Mesenteric fat pad (tissue), 1 donor: ENCODE results near the gene UBTD1. TPM values are rescaled to one million over a fixed set of nuclear protein-coding genes. Genes with fewer than 3 reads are reported as not detected.

Experiments used
- DNase-seq: peaks from one replicate; pipeline ENCODE4 v3.0.0-alpha.2; 2020; ENCODE audit warnings: low spot score
- total RNA-seq: library from RNA; stranded (reverse); fragmentation: NEBNext Ultra II Directional; extraction: Animal tissue kit (Norgen Biotek cat#: 25700); gene quantifications from one replicate; pipeline ENCODE4 v1.2.1, GENCODE V29; 2021
- donor health status: DM: yes; HTN: yes; CAD: no.

UBTD1 gene
- total RNA-seq, 1 donor from 2014 or later, result 19.9 TPM

DNA sequence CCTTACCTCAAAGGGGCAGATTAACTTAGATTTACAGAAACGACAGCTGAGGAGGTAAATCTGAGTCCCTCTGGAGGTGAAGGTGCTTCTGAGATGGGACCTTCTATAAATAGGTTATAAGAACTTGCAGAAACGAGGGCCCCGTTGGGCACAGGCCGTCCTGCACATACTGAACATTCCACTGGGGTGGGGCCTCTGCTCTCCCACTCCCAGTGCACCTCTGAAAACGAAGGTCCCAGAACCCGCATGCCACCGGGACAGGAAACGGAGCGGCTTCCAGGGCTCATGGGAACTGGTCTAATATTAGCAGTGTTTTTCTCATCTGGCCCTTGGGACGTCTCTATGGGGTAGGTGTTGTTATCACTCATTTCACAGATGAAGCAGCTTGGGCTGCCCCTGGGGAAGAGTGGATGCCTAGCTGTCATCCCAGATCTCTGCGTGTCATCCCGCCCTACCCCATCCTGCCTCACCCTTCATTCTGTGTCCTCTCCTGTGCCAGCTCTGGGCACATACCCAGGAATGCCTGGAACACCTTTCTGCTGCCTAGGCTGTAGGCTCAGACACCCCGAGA lies 110.4 kb downstream of the UBTD1 start:
- no peak for DNase-seq

DNA sequence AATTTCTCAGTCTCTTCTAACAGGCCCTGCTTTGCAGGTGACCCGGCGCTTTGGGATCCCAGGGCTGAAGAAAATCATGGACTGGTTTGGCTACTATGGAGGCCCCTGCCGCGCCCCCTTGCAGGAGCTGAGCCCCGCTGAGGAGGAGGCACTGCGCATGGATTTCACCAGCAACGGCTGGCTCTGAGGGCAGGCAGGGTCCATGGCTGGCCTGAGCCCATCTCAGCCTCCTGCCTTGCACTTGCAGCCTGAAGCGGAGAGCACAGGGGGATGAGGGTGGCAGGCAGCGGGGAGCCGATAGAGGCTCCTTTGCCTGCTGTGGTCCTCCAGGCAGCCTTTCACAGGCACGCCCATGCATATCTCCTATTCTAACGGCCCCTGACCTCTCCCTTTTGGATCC lies 112.7 kb downstream of the UBTD1 start:
- no peak for DNase-seq

DNA sequence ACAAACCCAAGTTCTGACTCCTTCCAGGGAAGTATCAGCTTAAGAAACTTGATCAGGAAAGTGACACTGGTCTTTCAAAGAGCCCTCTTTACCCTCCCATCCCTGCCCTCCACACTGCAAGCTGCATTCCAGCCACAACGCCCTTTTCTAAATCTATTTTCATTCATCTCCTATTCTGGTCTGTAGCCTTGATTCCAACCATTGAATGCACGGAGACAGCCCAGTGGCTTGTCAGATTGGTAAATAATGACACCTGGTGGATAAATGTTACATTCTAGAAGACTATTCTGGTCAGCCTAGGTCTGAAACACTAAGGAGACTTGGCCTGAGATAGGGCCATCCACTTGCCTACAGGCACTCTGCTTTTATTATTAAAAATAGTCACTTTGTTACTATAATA lies 113.7 kb downstream of the UBTD1 start:
- DNase-seq, result no peak

DNA sequence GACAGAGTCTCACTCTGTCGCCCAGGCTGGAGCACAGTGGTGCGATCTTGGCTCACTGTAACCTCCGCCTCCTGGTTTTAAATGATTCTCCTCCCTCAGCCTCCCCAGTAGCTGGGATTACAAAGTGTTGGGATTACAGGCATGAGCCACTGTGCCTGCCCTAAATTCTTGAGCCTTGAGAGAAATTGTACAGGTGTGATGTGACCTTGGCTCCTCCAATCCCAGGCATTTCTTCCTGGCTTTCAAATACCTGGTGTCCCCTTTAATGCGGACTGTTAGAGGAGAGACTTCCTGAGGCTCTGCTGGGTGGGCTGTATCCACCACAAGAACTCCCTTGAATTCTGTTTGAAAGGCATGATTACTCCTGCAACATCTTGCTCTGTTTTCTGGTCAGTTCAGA lies 119.6 kb downstream of the UBTD1 start:
- no peak for DNase-seq

DNA sequence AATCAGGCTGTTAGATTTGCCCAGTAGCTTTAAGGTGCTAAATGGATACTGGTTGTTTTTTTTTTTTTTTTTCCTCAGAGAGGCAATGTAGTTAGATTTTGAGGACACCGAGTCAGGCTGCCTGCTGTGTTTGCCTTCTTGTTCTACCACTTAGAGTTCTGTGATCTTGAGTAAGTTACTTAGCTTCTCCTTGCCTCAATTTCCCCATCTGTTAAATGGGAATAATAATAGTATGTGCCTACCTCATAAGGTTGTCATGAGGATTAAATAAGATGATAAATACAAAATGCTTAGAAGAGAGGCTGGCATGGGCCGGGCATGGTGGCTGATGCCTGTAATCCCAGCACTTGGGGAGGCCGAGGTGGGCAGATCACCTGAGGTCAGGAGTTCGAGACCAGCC lies 120.0 kb downstream of the UBTD1 start:
- no peak for DNase-seq

Other genes starting within 250 kb of the UBTD1 start
- 7.9 TPM for gene ARHGAP19, start 206.3 kb upstream of the UBTD1 start, total RNA-seq
- 8.2 TPM for gene FRAT1, start 179.7 kb upstream of the UBTD1 start, total RNA-seq
- 8.4 TPM for gene FRAT2, start 164.2 kb upstream of the UBTD1 start, total RNA-seq
- gene RRP12, start 97.6 kb upstream of the UBTD1 start, total RNA-seq, result 38.6 TPM
- 190 TPM for gene PGAM1, start 72.7 kb upstream of the UBTD1 start, total RNA-seq
- 21.2 TPM for gene EXOSC1, start 52.9 kb upstream of the UBTD1 start, total RNA-seq
- 28.0 TPM for gene ZDHHC16, start 52.7 kb upstream of the UBTD1 start, total RNA-seq
- 38.0 TPM for gene MMS19, start 502 bp upstream of the UBTD1 start, total RNA-seq
- not detected for gene ANKRD2, start 73.9 kb downstream of the UBTD1 start, total RNA-seq
- 3.8 TPM for gene HOGA1, start 85.5 kb downstream of the UBTD1 start, total RNA-seq
- gene C10orf62, start 90.8 kb downstream of the UBTD1 start, total RNA-seq, result not detected
- 1.5 TPM for gene MORN4, start 134.6 kb downstream of the UBTD1 start, total RNA-seq
- gene PI4K2A, start 141.7 kb downstream of the UBTD1 start, total RNA-seq, result 22.3 TPM
- 30.5 TPM for gene AVPI1, start 188.3 kb downstream of the UBTD1 start, total RNA-seq
- gene MARVELD1, start 214.8 kb downstream of the UBTD1 start, total RNA-seq, result 28.7 TPM
- gene ZFYVE27, start 238.2 kb downstream of the UBTD1 start, total RNA-seq, result 19.2 TPM